Endometrial microvascular endothelial cells (primary cell): Measurements from ENCODE around the gene ATP4B. TPM values are rescaled to one million over a fixed set of nuclear protein-coding genes. Genes with fewer than 3 reads are reported as not detected.

ENCODE experiments used
- in situ Hi-C: cut with HindIII; loops from 2 replicates; pipeline ENCODE4 v1.10.0; 2017; ENCODE audit warnings: low sequenced_read_pairs, low pct_unique_long_range_greater_than_20kb; ENCODE audit errors: inconsistent ontology term
- total RNA-seq: library from RNA; depleted of rRNA; stranded (reverse); fragments of >200 nt; gene quantifications from one replicate; pipeline ENCODE4 v1.2.3, GENCODE V29; 2015; ENCODE audit errors: inconsistent ontology term

The ATP4B gene
- total RNA-seq = not detected

DNA sequence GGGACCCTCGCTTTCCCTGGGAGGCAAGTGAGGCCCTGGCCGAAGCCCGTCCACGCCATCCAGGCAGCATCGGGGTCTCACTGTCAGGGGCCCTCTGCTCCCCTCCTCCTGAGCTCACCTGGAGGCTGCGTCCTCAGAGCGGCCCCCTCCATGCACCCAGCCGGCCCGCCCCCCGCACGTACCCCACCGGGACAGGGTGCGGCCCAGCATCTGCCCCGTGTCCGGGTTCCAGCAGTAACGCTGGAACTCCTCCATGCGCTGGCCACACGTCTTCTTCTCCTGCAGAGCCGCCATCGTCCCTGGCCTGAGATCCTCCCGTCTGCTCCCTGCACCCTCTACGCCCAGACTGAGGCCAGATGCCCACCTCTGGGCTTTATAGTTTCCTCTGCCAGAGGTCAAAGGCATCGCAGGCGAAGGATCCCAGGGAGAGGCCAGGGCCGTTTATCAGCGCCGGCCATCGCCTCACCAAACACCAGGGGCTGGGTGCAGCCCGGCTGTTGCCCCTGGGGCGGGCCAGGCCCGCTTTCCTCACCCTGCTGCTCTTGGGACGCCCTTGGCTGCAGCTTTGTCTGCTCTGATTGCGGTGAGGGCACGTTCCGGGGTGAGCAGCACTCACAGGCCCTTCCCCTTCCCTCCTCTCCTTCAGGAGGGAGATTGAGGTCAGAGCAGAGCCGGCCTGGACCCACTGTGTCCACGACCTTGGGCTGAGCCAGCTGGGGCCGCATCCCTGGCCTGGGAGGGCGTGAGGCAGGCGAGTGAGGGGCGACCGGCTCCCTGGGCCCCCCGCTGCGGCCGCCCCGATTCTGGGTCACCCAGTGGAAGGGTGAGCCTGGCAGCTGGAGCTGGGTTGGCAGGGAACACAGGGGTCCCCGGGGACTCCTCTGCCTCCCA lies at the start of gene ATP4B:
TSS of gene ATP4B (minus strand) at position 348 of the 891 bp plus-strand sequence. CDS start at position 294, 54 bp downstream.
- in situ Hi-C loops = no loop called here

DNA sequence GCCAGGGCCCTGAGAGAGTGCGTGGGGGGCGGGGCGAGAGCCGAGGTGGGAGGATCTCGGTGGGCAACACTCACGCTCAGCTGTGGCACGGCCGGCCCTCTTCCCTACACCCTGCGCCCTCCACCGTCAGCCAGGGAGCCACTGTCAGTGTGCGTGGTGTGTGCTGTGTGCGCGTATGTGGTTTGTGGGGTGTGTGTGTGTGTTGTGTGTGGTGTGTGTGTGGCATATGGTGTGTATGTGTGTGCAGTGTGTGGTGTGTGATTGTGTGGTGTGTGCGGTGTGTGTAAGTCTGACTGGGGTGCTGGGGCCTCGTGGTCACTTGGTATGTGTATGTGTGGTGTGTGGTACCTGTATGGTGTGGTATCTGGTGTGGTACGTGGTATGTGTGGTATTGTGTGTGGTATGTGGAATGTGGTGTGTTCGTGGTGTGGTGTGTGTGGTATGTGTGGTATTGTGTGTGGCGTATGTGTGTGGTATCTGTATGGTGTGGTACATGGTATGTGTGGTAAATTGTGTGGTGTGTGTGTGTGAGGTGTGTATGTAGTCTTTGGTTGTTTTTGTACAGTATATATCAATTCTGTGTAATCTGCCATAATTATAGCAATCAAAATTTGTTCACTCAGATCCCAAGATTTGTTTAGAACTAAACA lies 14.1 kb upstream of the ATP4B start:
- in situ Hi-C loops = no loop called here

DNA sequence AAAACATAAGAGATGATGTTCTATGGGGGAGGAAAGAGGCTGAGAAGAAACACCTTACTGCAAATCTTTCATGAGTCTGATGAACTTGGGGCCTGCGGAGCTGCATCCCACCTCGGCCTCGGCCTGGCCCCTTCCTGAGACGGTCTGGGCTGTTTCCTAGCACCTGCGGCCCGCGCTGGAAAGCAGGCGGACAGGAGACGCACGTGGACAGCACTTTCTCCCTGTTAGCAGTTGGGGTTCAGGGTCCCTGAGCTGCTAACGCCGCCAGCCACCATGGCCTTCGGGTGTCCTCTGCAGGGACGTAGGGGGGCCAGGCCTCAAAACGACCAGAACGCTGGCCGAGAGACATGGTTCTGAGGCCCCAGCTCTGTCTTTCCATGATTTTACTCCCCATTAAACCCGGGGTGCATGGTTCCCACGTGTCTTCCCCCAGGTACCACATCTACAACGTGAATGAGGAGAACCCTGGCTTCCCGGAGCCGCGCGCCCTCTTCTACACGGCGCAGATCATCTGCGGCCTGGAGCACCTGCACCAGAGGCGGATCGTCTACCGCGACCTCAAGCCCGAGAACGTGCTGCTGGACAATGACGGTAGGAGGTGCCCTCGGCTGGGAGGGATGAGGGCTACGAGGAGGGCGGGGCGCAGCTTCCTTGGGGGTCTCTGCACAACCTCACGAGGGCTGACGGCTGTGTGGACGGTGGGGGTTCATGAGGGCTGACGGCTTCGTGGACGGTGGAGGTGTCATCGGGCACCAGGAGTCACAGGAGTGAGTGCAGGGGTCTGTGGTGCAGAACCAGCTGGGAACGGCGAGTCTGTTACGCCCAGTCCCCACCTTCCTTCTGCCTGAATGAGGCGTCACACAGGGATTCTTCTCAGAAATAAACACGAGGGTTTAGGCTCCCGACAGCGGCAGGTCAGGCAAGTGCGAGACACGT lies 13.3 kb upstream of the ATP4B start:
- in situ Hi-C loops = no loop called here

DNA sequence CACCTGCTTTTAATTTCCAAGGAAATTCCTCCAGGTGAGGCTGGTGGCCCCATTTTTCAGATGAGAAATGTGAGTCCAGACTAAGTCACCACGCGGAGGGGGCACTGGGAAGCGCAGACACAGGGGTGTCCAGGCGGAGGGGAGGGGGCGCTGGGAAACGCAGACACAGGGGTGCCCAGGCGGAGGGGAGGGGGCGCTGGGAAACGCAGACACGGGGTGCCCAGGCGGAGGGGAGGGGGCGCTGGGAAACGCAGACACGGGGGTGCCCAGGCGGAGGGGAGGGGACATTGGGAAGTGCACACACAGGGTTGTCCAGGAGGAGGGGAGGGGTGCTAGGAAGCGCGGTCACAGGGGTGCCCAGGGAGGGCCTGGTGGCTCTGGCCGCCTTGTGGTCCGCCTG lies 12.5 kb upstream of the ATP4B start:
- in situ Hi-C loops = no loop called here

DNA sequence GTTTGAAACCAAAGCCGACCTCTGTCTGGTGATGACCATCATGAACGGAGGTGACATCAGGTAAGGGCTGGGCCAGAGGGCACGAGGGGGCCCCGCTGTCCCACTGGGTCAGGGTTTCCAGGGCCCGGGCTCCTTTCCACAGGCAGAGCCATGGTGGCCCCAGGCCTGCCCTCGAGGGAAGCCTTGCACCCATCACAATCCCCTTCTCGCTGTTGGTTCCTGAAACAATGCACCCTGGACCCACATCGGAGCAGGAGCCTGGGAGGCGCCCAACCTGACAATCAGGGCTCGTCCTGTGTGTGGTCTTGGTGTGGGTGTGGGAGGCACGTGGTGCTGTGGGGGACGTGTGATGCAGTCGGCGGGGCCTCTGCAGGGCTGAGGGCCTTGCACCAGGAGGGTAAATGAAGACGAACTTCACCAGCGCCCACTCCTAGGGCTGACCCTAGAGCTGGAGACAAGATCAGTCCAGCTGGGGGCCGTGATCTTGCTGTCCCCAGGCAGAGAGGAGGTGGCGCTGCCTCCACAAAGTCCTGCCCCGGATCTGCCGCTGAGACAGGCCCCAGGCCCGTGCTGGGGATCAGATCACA lies 11.8 kb upstream of the ATP4B start:
- in situ Hi-C loops = no loop called here

DNA sequence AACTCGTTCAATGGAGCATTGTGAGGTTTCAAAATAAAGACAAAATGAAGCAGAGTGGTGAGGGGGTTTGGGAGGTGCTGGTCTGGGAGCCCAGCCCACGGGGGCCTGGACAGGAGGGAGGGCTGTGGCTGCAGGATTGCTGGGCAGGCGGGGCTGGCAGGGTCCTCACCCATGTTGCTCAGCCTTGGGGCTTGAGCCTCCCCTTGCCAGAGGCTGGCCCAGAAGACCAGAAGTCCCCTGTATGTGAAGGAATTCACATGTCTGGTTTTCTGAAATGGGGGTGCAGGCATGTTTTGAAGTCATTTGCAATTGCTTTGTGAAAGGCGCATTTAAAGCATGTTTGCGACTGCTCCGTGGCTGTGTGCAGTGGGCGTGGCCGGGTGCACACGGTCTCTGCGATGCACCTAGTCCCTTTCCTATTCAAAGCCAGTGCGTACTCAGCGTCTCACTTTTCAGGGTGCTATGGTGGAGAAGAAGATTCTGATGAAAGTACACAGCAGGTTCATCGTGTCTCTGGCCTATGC lies 11.3 kb upstream of the ATP4B start:
- in situ Hi-C loops = no loop called here

DNA sequence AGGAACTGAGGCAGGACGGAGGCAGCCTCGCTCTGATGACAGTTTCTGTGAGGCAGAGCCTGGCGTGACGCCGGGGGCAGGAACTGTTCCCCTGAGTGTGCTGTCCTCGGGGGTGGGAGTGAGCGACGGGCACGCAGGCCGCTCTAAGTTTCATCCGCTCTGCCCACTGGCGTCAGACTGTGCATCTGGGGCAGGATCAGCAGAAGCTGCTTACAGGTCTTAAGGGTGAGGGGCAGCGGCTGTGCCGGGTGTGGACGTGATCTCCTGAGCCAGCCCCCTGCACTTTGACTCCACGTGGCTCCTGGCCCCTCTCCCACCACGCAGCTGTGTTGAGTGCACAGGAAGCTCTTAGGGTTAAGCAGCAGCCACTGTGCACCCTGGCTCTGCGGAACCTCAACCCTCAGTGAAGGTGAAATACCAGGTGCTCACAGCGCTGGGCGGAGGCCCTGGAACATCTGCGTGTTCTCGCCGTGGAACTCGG lies 10.5 kb upstream of the ATP4B start:
- in situ Hi-C loops = no loop called here

DNA sequence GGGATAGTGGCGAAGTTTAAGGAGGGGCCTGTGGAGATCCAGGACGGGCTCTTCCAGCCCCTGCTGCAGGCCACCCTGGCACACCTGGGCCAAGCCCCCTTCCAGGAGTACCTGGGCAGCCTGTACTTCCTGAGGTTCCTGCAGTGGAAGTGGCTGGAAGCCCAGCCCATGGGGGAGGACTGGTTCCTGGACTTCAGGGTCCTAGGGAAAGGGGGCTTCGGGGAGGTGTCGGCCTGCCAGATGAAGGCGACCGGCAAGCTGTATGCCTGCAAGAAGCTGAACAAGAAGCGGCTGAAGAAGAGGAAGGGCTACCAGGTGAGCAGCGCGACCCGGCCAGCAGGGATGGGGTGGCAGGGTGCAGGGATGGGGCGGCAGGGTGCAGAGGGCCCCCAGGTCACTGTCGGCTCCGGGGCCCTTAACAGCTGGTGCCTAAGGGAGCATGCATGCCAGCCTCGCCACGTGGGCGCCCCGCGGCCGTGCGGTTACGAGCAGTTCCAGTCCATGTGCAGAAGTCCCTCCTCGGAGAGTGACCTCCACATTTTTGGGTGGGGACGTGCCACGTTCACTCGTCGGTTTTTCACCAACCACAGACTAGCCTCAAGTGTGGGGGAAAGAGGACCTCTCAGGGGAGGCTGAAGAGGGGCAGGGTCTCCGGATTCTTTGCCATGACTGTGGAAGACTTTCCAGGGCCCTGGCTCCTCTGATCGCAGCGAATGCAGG lies 9.9 kb upstream of the ATP4B start:
- in situ Hi-C loops = no loop called here

DNA sequence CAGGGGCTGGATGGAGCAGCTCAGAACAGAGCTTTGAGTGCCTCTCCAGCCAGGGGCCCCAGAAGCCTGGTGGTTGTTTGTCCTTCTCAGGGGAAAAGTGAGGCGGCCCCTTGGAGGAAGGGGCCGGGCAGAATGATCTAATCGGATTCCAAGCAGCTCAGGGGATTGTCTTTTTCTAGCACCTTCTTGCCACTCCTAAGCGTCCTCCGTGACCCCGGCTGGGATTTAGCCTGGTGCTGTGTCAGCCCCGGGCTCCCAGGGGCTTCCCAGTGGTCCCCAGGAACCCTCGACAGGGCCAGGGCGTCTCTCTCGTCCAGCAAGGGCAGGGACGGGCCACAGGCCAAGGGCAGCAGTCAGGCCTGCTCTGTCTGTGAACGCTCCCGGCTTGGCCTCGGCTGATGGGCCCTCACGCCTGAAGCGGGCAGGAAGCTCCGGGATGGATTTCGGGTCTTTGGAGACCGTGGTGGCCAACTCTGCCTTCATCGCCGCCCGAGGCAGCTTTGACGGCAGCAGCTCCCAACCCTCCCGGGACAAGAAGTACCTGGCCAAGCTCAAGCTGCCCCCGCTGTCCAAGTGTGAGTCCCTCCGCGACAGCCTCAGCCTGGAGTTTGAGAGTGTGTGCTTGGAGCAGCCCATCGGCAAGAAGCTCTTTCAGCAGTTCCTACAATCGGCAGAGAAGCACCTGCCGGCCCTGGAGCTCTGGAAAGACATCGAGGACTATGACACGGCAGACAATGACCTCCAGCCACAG lies 9.1 kb upstream of the ATP4B start, which contains the start of gene GRK1:
TSS of gene GRK1 (plus strand) at position 269 of the 751 bp plus-strand sequence. CDS start at position 437, 168 bp downstream.
- in situ Hi-C loops = no loop called here

DNA sequence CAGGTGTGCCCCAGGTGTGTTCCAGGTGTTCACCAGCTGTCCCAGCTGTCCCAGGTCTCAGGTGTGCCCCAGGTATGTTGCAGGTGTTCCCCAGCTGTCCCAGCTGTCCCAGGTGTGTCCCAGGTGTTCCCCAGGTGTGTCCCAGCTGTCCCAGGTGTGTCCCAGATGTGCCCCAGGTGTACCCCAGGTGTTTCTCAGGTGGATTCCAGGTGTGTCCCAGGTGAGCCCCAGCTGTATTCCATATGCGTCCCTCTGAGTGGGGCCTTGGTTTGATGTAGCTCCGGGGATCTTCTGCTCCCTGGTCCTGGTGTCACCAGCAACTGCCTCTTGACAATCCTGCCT lies 8.3 kb upstream of the ATP4B start:
- in situ Hi-C loops = no loop called here

DNA sequence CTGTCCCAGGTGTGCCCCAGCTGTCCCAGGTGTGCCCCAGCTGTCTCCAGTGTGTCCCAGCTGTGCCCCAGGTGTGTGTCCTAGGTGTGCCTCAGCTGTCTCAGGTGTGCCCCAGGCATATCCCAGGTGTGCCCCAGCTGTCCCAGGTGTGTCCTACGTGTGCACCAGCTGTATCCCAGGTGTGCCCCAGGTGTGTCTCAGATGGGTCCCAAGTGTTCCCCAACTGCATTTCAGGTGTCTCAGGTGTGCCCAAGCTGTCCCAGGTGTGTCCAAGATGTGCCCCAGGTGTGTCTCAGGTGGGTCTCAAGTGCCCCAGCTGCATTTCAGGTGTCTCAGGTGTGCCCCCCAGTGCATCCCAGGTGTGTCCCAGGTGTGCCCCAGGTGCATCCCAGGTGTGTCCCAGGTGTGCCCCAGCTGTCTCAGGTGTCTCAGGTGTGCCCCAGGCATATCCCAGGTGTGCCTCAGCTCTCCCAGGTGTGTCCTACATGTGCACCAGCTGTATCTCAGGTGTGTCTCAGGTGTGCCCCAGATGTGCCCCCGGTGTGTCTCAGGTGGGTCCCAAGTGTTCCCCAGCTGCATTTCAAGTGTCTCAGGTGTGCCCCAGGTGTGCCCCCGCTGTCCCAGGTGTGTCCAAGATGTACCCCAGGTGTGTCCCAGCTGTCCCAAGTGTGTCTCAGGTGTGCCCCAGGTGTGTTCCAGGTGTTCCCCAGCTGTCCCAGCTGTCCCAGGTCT lies 7.8 kb upstream of the ATP4B start:
- in situ Hi-C loops = no loop called here

DNA sequence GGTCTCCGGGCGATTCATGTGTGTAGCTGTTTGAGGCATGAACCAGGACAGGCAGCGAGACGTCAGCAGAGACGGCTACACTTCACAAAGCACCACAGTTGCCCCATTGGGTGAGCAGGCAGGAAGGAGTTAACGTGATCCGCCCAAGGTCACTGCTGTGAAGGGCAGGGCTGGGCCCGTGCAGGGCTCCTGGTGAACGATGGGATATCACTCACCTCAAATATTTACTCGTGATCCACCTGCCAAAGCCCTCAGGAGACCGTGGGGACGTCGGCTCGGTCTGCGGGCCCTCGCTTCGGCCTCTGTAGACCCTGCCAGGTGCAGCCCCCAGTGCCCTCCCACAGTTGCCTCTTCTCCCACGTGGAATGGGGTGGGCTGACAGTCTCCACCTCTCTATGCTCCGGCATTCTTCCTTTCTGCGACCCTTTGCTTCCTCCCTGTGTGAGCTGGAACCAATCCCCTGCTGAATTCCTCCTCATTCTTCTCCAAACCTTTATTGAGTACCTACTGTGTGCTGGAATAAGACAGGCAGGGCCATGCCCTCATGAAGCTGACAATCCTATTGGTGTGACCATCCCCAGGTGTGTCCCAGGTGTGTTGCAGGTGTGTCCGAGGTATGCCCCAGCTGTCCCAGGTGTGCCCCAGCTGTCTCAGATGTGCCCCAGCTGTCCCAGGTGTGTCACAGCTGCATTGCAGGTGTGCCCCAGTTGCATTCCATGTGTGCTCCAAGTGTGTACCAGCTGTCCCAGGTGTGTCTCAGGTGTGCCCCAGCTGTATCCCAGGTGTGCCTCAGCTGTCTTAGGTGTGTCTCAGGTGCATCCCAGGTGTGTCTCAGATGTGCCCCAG lies 7.0 kb upstream of the ATP4B start:
- in situ Hi-C loops = no loop called here

DNA sequence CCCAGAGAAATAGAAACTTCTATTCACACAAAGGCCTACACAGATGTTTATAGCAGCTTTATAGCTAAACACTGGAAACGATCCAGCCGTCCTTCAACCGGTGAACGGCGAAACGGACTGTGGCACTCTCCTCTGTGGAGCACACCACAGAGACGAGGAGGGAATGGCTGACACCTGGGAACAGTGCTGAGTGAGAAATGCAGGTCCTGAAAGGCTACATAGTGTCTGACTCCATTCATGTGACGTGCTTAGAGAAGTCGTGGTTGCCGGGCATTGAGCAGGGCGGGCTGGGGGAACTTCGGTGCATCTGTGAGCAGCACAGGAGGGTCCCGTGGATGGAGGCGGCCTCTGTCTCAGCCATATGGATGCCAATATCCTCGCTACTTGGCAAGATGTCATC lies 5.9 kb upstream of the ATP4B start:
- in situ Hi-C loops = no loop called here

DNA sequence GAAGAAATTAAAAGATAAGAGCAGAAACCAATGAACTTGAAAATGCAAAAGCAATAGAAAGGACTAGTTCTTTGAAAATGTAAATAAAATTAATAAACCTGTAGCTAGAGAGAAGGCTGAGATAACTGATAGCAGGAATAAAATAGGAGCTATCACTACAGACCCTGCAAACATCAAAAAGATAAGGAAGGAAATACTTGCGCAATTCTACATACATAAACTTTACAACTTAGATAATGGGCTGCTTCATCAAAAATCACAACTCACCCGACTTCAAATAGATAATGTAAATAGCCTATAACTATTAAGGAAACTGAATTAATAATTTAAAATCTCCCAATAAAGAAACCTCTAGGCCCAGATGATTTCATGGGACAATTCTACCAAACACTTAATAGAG lies 3.5 kb upstream of the ATP4B start:
- in situ Hi-C loops = no loop called here

DNA sequence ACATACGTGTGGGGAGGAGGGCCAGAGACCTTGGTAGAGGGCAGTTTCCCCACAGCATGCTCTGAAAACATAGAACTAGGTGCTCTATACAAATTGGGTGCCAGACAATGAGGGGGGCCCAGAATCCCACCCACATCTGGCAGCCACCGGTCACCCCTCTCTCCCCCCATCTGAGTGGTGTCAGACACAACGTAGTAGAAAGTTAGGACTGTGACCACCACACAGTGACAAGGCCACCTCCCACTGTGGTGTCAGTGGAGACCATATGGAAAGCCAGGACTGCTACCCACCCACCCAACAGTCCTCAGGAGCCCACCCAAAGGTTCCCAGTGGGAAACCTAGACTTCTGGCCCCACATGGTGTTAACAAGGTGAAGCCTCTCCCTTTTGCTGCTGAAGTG lies 2.1 kb upstream of the ATP4B start:
- in situ Hi-C loops = no loop called here

DNA sequence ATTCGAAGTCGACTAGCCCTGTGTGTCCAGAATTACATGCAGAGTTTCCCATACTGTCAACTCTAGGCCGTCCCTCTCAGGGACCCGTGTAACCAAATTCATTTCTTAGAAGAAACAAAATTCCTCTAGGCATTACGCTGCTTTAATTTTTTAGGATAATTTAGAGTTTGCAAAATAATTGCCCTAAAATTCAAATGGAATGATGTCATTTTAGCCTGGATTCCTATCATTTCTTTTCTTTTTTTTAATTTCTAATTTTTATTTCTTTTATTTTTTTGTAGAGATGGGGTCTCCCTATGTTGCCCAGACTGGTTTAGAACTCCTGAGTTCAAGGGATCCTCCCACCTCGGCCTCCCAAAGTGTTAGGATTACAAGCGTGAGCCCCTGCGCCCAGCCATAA lies 1.3 kb upstream of the ATP4B start:
- in situ Hi-C loops = no loop called here
